Bronchial epithelial cell (primary cell): ENCODE results near the gene MAP7. TPM values are rescaled to one million over a fixed set of nuclear protein-coding genes. Genes with fewer than 3 reads are reported as not detected.
"Not testable (repeated sequence)": the region's sequence is repeated elsewhere in the genome, so short reads cannot be mapped to it uniquely, and the experiment has no call there.

Experiments used
- DNase-seq: peaks from one replicate; pipeline ENCODE4 v3.0.0-alpha.2; 2010; ENCODE audit warnings: low read depth
- FAIRE-seq: peaks from 2 replicates; lab custom pipeline; 2011; peaks lifted over from hg19 to GRCh38; lab: Jason Lieb, UNC
- H3K27me3 ChIP-seq: 2 replicates; pipeline ENCODE4 v1.5.1; 2011; ENCODE audit warnings: low read length; ENCODE audit not compliant: control insufficient read depth, insufficient read depth
- H3K36me3 ChIP-seq: 2 replicates; pipeline ENCODE4 v1.5.1; 2011; ENCODE audit warnings: low read length; ENCODE audit not compliant: control insufficient read depth, insufficient read depth
- H3K4me3 ChIP-seq: 2 replicates; pipeline ENCODE4 v1.5.1; 2011; ENCODE audit warnings: mild to moderate bottlenecking, low read depth, low read length, control low read depth
- CTCF ChIP-seq: IDR thresholded peaks from 2 replicates; pipeline ENCODE4 v1.5.1; 2011; ENCODE audit warnings: mild to moderate bottlenecking, moderate library complexity, low read length, control low read depth, inconsistent platforms; ENCODE audit not compliant: insufficient read depth, severe bottlenecking
- total RNA-seq: library from RNA; depleted of rRNA; stranded (reverse); fragments of >200 nt; gene quantifications from 2 replicates; pipeline ENCODE4 v1.2.1, GENCODE V29; 2014

MAP7 gene
- total RNA-seq, 1 donor from 2014 or later, result 30.8 TPM

GRCh38 chr6:136487759-136488425, 62.3 kb downstream of the MAP7 start:
- TF ChIP-seq CTCF, result no peak
- DNase-seq, result peak; percentile 72
- Histone ChIP-seq H3K27me3 (no peaks in the 10 kb centered on the region), H3K36me3 (no peaks in the 10 kb centered on the region), H3K4me3 (no peak overlapping the region)
- no peak for FAIRE-seq

DNA sequence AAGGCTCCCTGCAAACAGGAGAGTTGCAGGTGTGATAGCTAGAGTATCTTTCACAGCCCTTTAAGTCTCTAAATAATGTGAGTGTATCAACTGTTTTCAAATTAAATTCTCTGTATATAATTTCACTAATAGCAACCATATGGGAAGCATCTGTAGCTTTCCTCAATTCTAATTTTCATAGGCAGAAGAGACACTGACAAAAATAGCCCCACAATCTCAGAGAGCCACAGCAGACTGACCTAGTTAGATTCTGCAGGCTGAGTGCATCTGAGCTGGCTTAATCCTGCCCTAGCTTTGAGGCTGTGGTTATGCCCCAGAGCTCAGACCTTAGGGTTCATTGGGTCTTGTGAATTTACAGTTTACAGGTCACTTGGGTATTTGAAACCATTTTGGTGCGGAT, 63.9 kb downstream of the MAP7 start:
- H3K4me3 ChIP-seq, result no peak overlapping the region
- H3K27me3 ChIP-seq, result no peaks in the 10 kb centered on the region
- TF ChIP-seq CTCF, result no peak
- FAIRE-seq (no peak), DNase-seq (no peak)
- no peaks in the 10 kb centered on the region for H3K36me3 ChIP-seq

GRCh38 chr6:136483906-136484305, 66.3 kb downstream of the MAP7 start:
- no peak for FAIRE-seq
- no peak for DNase-seq
- H3K27me3 ChIP-seq, result no peaks in the 10 kb centered on the region
- H3K4me3 ChIP-seq, result no peak overlapping the region
- TF ChIP-seq CTCF, result no peak
- H3K36me3 ChIP-seq, result no peaks in the 10 kb centered on the region

GRCh38 chr6:136483005-136483404, 67.2 kb downstream of the MAP7 start:
- FAIRE-seq, H3K36me3 ChIP-seq, H3K27me3 ChIP-seq, DNase-seq, H3K4me3 ChIP-seq: not testable (repeated sequence)

GRCh38 chr6:136477548-136477947, 72.7 kb downstream of the MAP7 start:
- DNase-seq, result no peak

DNA sequence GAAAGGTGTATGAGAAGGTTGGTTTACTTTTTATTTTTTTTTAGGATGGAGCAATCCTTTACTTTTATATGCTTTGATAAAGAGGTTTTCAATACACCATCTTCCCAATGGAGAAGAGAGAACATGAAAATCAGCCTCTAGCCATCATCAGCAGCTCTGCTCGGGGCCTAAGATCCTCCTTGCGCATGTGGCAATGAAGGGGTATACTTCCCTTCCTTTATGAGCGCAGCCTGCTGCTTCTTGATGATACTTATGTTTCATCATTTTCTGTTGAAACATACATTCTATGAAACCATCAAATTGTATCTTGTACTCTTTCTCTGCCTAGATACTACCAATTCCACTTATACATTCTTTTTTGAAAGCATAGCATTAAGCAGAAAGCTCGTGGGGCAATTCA, 74.5 kb downstream of the MAP7 start:
- DNase-seq, result no peak
- Histone ChIP-seq H3K27me3 (no peaks in the 10 kb centered on the region), H3K4me3 (no peak overlapping the region), H3K36me3 (no peaks in the 10 kb centered on the region)
- TF ChIP-seq CTCF, result no peak
- FAIRE-seq, result no peak

More at GRCh38 chr6:136477548-136477947, 72.7 kb downstream of the MAP7 start:
- FAIRE-seq, result no peak
- Histone ChIP-seq H3K36me3 (no peaks in the 10 kb centered on the region), H3K27me3 (no peaks in the 10 kb centered on the region), H3K4me3 (no peak overlapping the region)
- no peak for TF ChIP-seq CTCF
